HG03469 (cell line): ENCODE results near the gene EML4.
"Not testable (repeated sequence)": the region's sequence is repeated elsewhere in the genome, so short reads cannot be mapped to it uniquely, and the experiment has no call there.

Experiments
- ATAC-seq: cut with Tn5 transposase; IDR thresholded peaks from one replicate; pipeline ENCODE4 v1.9.1; 2021; ENCODE audit warnings: mild to moderate bottlenecking, moderate library complexity, moderate number of reproducible peaks; ENCODE audit not compliant: unreplicated experiment

The EML4 gene

GRCh38 chr2:42248846-42249245, 79.7 kb downstream of the EML4 start:
- ATAC-seq = no peak

- no peak for ATAC-seq
Measured at GRCh38 chr2:42249284-42249683, 80.1 kb downstream of the EML4 start.

- no peak for ATAC-seq
Measured at GRCh38 chr2:42249887-42250286, 80.7 kb downstream of the EML4 start.

- no peak for ATAC-seq
Measured at GRCh38 chr2:42250925-42251324, 81.8 kb downstream of the EML4 start.

- no peak for ATAC-seq
Measured at GRCh38 chr2:42252464-42252863, 83.3 kb downstream of the EML4 start.

GRCh38 chr2:42254186-42254895, 85.2 kb downstream of the EML4 start:
- ATAC-seq = no peak

GRCh38 chr2:42256505-42256904, 87.4 kb downstream of the EML4 start:
- peak; percentile 78 for ATAC-seq

- ATAC-seq = no peak
Measured at GRCh38 chr2:42261518-42262195, 92.5 kb downstream of the EML4 start.

GRCh38 chr2:42266236-42266635, 97.1 kb downstream of the EML4 start:
- ATAC-seq = no peak

GRCh38 chr2:42267530-42267929, 98.4 kb downstream of the EML4 start:
- no peak for ATAC-seq

GRCh38 chr2:42268528-42269151, 99.5 kb downstream of the EML4 start:
- no peak for ATAC-seq

GRCh38 chr2:42270757-42271156, 101.6 kb downstream of the EML4 start:
- no peak for ATAC-seq

- ATAC-seq = not testable (repeated sequence)
Measured at GRCh38 chr2:42271246-42271645, 102.1 kb downstream of the EML4 start.

GRCh38 chr2:42274863-42275262, 105.7 kb downstream of the EML4 start:
- no peak for ATAC-seq

- no peak for ATAC-seq
Measured at GRCh38 chr2:42281416-42282081, 112.4 kb downstream of the EML4 start.

GRCh38 chr2:42284019-42284418, 114.9 kb downstream of the EML4 start:
- no peak for ATAC-seq

GRCh38 chr2:42286268-42286946, 117.3 kb downstream of the EML4 start:
- no peak for ATAC-seq

- ATAC-seq = no peak
Measured at GRCh38 chr2:42288811-42289210, 119.7 kb downstream of the EML4 start.

- no peak for ATAC-seq
Measured at GRCh38 chr2:42289222-42289621, 120.1 kb downstream of the EML4 start.

GRCh38 chr2:42290005-42290404, 120.9 kb downstream of the EML4 start:
- no peak for ATAC-seq

GRCh38 chr2:42293019-42293418, 123.9 kb downstream of the EML4 start:
- no peak for ATAC-seq
